GM18508 (cell line): Measurements from ENCODE around the gene PSEN1.

Experiments
- ATAC-seq: cut with Tn5 transposase; IDR thresholded peaks from one replicate; pipeline ENCODE4 v1.9.1; 2021; ENCODE audit warnings: moderate number of reproducible peaks; ENCODE audit not compliant: insufficient read depth, unreplicated experiment

Gene PSEN1

GRCh38 chr14:73211251-73212040 lies 75.1 kb downstream of the PSEN1 start:
- no peak for ATAC-seq

DNA sequence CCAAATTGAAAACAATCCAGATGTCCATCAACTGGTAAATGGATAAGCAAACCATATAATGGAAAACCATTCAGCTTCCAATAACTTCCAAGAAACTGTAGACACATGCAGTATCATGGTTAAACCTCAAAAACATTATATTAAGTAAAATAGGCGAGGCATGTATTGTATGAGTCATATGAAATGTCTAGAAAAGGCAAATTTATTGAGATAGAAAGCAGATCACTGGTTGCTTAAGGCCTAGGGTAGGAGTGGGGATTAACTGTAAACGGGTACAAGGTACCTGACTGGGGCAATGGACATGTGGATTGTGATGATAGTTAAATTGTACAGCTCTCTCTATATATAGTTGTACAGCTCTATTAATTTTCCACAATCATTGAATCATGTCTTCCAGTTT lies 79.7 kb downstream of the PSEN1 start:
- no peak for ATAC-seq

DNA sequence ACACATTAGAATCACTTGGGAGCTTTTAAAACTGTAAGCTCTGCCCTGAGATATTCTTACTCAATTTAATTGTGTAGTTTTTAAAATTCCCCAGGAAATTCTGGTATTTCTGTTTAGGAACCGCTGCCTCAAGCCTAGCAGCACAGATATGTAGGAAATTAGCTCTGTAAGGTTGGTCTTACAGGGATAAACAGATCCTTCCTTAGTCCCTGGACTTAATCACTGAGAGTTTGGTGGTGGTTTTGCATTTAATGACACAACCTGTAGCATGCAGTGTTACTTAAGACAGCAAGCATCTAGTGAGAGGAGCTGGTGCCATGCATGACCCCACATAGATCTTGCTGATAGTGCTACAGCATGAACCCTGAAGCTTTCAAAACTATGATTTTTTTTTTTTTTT lies 81.1 kb downstream of the PSEN1 start:
- no peak for ATAC-seq

GRCh38 chr14:73220061-73220460 lies 83.8 kb downstream of the PSEN1 start:
- no peak for ATAC-seq

GRCh38 chr14:73220634-73221033 lies 84.3 kb downstream of the PSEN1 start:
- ATAC-seq: no peak

DNA sequence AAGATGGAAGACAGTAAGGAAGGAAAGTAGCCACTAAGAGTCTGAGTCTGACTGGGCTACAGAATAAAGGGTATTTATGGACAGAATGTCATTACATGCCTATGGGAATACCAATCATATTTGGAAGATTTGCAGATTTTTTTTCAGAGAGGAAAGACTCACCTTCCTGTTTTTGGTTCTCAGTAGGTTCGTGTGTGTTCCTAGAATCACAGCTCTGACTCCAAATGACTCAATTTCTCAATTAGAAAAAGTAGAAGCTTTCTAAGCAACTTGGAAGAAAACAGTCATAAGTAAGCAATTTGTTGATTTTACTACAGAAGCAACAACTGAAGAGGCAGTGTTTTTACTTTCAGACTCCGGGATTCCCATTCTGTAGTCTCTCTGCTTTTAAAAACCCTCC lies 85.6 kb downstream of the PSEN1 start:
- ATAC-seq: no peak

DNA sequence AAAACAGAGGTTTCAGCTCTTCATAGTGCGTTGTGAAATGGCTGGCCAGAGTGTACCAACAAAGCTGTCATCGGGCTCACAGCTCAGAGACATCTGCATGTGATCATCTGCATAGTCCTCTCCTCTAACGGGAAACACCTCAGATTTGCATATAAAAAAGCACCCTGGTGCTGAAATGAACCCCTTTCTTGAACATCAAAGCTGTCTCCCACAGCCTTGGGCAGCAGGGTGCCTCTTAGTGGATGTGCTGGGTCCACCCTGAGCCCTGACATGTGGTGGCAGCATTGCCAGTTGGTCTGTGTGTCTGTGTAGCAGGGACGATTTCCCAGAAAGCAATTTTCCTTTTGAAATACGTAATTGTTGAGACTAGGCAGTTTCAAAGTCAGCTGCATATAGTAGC lies 86.7 kb downstream of the PSEN1 start:
- ATAC-seq: no peak

GRCh38 chr14:73225496-73225895 lies 89.2 kb downstream of the PSEN1 start:
- ATAC-seq: no peak

DNA sequence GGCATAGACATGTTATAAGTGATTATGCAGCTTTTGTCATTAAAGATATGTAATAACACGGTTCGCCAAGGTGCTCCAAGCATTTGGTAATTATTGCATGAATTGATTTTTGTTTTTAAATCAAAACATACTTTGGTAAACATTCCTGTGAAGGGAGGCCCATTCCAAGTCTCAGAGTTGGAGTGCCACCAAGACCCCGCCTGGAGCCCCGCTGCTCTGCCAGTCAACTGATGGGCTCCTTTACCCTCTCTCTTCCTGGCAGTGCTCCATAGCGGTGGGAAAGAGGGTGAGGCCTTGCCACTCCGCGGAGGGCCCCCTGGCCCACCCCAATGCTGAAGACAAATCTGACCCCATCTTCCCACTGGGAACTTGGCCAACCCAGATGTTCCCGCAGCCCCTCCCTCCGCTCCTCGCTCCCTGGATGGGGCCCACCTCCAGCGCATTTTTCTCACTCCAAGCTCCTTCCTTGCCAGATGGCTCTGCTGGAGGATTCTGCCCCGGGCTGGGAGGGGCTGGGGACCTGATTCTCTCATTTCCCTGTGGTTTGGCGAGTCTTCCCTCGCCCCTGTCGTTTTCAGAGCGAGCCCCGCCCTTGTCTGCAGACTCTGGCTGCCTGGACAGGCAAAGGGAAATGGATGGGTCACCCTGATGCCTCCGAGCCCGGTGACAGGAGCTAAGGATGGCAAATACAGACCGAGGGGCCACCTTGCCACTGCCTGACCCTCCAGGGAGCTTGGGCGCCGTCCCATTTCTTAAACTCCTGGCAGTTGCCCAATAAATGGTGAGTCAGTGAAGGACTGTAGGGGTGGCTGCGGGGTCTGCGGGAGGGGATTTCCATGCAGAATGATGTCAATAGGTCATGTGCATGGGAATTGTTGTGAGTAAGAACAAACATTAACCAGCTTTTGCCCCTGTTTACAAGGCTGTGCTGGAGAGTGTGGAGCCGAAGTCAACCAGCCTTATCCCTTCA lies 91.8 kb downstream of the PSEN1 start:
- ATAC-seq: no peak

DNA sequence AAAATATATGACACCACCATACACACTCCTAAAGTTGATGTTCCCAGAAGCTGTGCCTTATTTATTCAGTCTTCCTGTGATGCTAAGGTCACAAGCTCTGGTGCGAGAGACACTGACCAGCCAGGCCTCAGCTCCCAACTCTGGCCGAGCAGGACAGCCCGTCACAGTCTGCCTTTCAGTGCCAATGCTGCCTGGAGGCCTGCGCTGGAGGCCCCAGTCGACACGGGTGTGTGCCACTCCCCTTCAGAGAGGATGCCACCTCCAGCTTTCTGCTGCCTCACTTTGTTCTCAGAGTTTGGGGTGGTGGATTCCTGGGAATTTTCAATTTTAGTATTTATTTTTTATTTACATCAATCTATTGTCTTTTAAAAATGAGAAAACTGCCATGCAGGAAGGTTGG lies 93.7 kb downstream of the PSEN1 start:
- no peak for ATAC-seq

GRCh38 chr14:73231981-73232851 lies 95.9 kb downstream of the PSEN1 start:
- no peak for ATAC-seq

GRCh38 chr14:73232984-73233383 lies 96.7 kb downstream of the PSEN1 start:
- ATAC-seq: no peak

DNA sequence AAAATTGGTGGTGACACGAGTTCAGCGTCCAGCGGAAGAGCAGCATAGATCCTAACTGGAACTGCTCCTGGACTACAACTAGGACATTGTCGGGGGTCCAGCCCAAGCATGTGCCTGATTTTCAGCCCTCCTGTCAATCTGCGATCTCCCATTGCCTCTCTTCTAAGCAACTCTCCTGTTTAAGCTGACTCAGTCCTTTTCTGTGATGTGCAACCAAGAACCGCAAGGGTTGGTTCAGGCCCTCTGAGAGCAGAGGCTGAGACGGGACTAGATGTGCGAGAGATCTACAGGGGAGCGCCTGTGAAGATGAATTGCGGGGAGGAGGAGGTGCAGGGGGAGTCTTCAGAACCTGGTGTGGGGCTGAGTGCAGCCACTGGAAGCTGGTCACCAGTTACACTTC lies 97.3 kb downstream of the PSEN1 start:
- no peak for ATAC-seq

GRCh38 chr14:73234029-73234428 lies 97.7 kb downstream of the PSEN1 start:
- ATAC-seq: no peak

DNA sequence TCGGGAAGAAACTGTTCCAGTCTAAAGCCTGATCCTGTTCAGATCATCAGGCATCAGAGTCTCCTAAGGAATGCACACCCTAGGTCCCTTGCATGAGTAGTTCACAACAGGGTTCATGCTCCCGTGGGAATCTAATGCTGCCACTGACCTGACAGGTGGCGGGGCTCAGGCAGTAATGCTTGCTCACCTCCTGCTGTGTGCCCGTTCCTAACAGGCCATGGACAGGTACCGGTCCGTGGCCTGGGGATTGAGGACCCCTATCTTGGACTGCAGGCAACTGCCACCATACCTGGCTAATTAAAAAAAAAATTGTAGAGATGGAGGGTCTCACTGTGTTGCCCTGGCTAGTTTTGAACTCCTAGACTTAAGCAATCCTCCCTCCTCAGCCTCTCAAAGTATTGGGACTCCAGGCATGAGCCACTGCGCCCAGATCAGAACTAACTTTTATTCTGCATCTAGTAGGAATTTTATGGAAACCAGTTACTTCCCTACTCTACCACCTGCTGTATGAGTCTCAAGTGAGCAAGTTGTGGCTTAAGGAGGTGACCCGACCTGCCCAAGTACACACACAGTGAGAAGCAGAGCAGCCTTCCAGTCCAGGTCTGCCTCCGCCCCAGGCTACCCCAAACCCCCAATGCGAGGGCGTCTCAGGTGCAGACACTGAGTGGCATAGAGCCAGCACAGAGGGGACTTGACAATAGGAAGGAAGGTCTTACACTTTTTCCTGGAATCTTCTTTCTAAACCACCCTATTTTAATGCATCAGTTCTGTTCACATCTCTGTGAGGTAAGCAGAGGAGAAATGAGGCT lies 98.5 kb downstream of the PSEN1 start:
- ATAC-seq: no peak

DNA sequence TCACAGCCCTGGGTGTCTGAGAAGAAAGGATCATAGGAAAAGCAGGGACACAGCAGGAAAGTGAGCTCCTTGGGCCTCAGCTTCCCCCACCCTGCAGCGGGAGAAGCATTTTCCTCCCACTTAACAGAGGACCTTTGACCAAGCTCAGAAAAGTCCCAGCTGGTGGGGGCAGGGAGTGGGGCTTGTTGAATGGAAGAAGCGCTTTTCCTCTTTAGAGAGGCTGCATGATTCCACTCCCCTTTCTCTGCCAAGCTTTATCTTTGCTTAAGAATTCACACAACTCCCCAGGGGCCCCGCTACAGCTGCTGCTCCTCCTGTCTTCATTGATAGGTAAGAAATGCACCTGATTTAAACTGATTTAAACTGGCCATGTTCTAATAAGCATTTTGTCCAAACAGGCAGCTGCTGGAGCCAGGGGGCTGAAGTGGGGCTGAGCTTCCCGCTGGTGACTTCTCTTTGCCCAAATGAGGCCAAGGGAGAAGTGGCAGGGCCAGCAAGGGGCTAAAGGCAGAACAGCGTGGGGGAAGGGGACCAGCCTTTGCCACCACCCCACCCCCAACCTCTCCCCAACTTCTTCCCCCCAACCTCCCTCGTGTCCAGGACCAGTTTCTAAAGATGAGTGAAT lies 99.3 kb downstream of the PSEN1 start:
- no peak for ATAC-seq

- ATAC-seq: no peak
These were observed 99.8 kb downstream of the PSEN1 start for GRCh38 chr14:73236157-73236556.

GRCh38 chr14:73236752-73237218 lies 100.5 kb downstream of the PSEN1 start:
- ATAC-seq: no peak

- ATAC-seq: no peak
These were observed 101.0 kb downstream of the PSEN1 start, which contains the start of gene PAPLN for GRCh38 chr14:73237219-73237785. Gene PAPLN, plus strand, starts transcription at chr14:73237506. Its CDS starts 2,273 bp downstream, at chr14:73239779.
